ENCODE data around the gene CYP24A1. TPM values are rescaled to one million over a fixed set of nuclear protein-coding genes. Genes with fewer than 3 reads are reported as not detected.
A peak's percentile ranks its signal among the peaks of the same experiment; 100 is the strongest.

Gene CYP24A1
- total and polyA plus RNA-seq, 2 of the 13 experiments (the other 11 are each of a cell fraction or from before 2014, with no cell fraction given): 9.4 to 32.7 TPM

- TF ChIP-seq ZNF44 (CRISPR knock-in tag; IDR thresholded peaks at IDR 0.05): peak; percentile 89; the same call in 1 of the 2 replicates
- peak; percentile 91; the same call in 1 of the 2 replicates for TF ChIP-seq ARHGAP35 (CRISPR knock-in tag; IDR thresholded peaks at IDR 0.05; ENCODE audit: borderline replicate concordance)
- peak; percentile 88 for TF ChIP-seq GATA4 (IDR thresholded peaks at IDR 0.05; ENCODE audit: borderline replicate concordance, low read depth)
- TF ChIP-seq ZNF646 (CRISPR knock-in tag; IDR thresholded peaks at IDR 0.05): peak; percentile 46; the same call in 1 of the 2 replicates
- no peak for TF ChIP-seq HOXA7 (CRISPR knock-in tag; IDR thresholded peaks at IDR 0.05)
- TF ChIP-seq ZNF362 (CRISPR knock-in tag; IDR thresholded peaks at IDR 0.05; ENCODE audit: borderline replicate concordance): peak; percentile 74; the same call in 1 of the 2 replicates
- TF ChIP-seq PTBP1 (IDR thresholded peaks at IDR 0.05; ENCODE audit: low read depth, low read length, poor library complexity, severe bottlenecking): no peak
- TF ChIP-seq ZNF512B (CRISPR knock-in tag; IDR thresholded peaks at IDR 0.05; ENCODE audit: borderline replicate concordance): peak; percentile 98; the same call in 1 of the 2 replicates
- TF ChIP-seq ZNF350 (CRISPR knock-in tag; IDR thresholded peaks at IDR 0.05; ENCODE audit: borderline replicate concordance, low read depth): peak; percentile 98
- no peak for TF ChIP-seq YY1 (IDR thresholded peaks at IDR 0.05; ENCODE audit: insufficient read depth, insufficient replicate concordance, low read depth, low read length)
- TF ChIP-seq, protein P1, sequence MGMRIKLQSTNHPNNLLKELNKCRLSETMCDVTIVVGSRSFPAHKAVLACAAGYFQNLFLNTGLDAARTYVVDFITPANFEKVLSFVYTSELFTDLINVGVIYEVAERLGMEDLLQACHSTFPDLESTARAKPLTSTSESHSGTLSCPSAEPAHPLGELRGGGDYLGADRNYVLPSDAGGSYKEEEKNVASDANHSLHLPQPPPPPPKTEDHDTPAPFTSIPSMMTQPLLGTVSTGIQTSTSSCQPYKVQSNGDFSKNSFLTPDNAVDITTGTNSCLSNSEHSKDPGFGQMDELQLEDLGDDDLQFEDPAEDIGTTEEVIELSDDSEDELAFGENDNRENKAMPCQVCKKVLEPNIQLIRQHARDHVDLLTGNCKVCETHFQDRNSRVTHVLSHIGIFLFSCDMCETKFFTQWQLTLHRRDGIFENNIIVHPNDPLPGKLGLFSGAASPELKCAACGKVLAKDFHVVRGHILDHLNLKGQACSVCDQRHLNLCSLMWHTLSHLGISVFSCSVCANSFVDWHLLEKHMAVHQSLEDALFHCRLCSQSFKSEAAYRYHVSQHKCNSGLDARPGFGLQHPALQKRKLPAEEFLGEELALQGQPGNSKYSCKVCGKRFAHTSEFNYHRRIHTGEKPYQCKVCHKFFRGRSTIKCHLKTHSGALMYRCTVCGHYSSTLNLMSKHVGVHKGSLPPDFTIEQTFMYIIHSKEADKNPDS (CRISPR knock-in tag; IDR thresholded peaks at IDR 0.05): peak; percentile 39; the same call in 1 of the 2 replicates
- TF ChIP-seq ZNF780A (CRISPR knock-in tag; IDR thresholded peaks at IDR 0.05): peak; percentile 60; the same call in 1 of the 2 replicates
- no peak for TF ChIP-seq ZNF232 (CRISPR knock-in tag; IDR thresholded peaks at IDR 0.05; ENCODE audit: borderline replicate concordance)
- peak; percentile 72; the same call in 1 of the 2 replicates for TF ChIP-seq SIX1 (CRISPR knock-in tag; IDR thresholded peaks at IDR 0.05; ENCODE audit: borderline replicate concordance)
- no peak for TF ChIP-seq GTF2F1 (IDR thresholded peaks at IDR 0.05; ENCODE audit: low read length)
These were observed 66.0 kb downstream of the CYP24A1 start (continued) for GRCh38 chr20:54107600-54108325.
